IPS-NIHi7 (cell line): ENCODE results near the gene FXR1.
A peak's percentile ranks its signal among the peaks of the same experiment; 100 is the strongest.
"Not testable (repeated sequence)": the region's sequence is repeated elsewhere in the genome, so short reads cannot be mapped to it uniquely, and the experiment has no call there.

Source experiments
- DNase-seq: peaks from one replicate; pipeline ENCODE4 v3.0.0; 2012; ENCODE audit warnings: mixed read lengths; ENCODE audit errors: extremely low spot score

Gene FXR1

DNA sequence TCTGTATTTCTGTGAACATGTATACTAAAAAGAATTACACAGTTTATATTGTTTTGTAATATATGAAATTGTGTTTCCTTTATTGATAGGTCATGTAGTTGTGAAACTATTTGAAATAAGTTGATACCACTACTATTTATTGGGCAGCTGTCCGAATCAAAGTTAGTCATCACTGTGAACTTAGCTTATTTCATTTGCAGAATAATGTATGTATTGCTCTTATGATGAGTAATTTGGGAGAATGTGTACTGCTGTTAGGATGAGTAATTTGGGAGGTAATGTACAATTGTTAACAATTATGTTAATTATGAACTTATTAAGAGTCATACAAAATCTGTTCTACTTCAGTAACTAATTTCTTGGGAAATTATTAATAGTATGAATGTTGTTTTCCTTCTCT is 22.2 kb downstream of the FXR1 start:
- no peak for DNase-seq

- DNase-seq, result no peak
Measured at GRCh38 chr3:180940826-180941225, 28.4 kb downstream of the FXR1 start.

GRCh38 chr3:180947761-180948390 is 35.4 kb downstream of the FXR1 start:
- DNase-seq, result no peak

GRCh38 chr3:180959691-180960090 is 47.2 kb downstream of the FXR1 start:
- no peak for DNase-seq

- DNase-seq, result no peak
Measured at GRCh38 chr3:180961087-180961486, 48.6 kb downstream of the FXR1 start.

- no peak for DNase-seq
Measured at GRCh38 chr3:180961552-180961951, 49.1 kb downstream of the FXR1 start.

DNA sequence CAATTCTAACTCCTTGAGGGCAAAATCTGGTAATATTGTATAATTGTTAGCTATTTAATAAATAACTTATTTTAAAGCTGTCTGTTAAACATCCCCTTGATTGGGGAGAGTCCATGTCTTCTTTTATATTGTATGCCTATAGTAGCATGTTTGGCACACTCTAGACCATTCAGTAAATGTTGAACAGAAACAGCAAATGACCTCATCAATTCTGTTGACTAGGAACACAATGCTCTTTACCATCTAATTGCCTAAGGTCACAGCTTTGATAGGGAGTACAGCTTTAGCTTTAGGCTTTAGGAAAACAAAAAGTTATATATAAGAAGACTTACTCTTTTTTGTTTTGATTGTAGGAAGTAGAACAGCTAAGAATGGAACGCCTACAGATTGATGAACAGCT is 50.1 kb downstream of the FXR1 start:
- no peak for DNase-seq

- DNase-seq, result no peak
Measured at GRCh38 chr3:180970931-180971330, 58.5 kb downstream of the FXR1 start.

DNA sequence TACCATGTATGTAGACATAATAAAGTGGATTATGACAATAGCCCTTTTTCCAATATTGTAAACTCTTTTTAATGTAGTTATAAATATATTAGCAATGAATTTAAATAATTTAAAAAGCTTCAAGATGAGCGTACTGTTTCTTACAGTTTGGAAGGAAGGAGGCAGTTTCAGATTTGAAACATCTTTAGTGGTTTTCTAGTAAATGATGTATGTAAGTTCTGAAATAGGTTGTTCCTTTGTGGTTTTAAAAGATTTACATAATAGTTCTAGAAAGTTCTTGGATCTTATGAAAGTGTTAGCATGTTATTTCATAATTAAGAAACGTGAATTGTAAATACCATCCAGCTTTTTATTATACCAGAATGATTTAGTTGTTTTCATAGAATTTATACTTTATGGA is 61.1 kb downstream of the FXR1 start:
- no peak for DNase-seq

GRCh38 chr3:180974286-180974685 is 61.8 kb downstream of the FXR1 start:
- DNase-seq, result no peak

DNA sequence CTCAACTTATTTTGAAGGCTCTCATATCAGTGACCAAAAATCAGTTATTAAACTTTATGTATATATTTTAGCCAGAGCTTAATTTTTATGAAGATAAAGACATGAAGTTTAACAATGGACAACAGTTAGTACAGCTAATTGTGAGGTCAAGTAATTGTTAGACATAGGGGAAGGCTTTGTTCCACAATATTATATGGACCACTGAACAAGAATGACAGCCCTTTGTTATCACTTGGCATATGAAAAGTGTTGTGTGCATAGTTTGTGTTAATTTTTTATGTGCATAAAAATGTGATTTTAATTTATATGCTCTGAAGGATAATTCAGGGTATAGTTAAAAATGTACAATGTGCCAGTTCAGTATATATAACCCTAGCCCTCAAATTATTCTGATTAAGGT is 65.0 kb downstream of the FXR1 start:
- DNase-seq, result no peak

GRCh38 chr3:180979961-180980360 is 67.5 kb downstream of the FXR1 start:
- DNase-seq, result no peak

GRCh38 chr3:180980611-180981010 is 68.1 kb downstream of the FXR1 start:
- DNase-seq, result no peak

DNA sequence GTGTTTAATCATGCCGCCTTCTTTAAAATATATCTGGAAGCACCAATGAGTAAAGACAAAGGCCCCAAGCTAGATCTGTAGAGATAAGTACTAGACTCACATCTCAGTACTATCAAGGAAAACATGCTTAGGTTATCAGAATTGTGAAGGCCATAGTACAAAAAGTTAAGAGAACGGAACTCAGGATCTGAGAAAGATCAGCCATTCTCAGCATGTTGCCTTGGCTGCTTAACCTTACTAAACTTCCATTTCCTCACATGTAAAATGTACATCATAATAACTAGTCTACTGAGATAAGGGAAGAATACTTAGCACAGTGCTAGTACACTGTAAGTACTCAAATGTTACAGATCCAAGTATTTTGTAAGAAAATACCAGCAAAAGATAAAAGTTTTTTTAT is 69.4 kb downstream of the FXR1 start:
- no peak for DNase-seq

- no peak for DNase-seq
Measured at GRCh38 chr3:180983136-180983535, 70.7 kb downstream of the FXR1 start.

GRCh38 chr3:180986366-180986765 is 73.9 kb downstream of the FXR1 start:
- not testable (repeated sequence) for DNase-seq

- DNase-seq, result no peak
Measured at GRCh38 chr3:180987344-180987743, 74.9 kb downstream of the FXR1 start.

- DNase-seq, result peak; percentile 96
Measured at GRCh38 chr3:180989291-180990163, 77.1 kb downstream of the FXR1 start, which contains the start of gene DNAJC19. Gene DNAJC19, minus strand, starts transcription at chr3:180989736. Its CDS starts 134 bp downstream, at chr3:180989602.

- no peak for DNase-seq
Measured at GRCh38 chr3:180990505-180990904, 78.0 kb downstream of the FXR1 start.

DNA sequence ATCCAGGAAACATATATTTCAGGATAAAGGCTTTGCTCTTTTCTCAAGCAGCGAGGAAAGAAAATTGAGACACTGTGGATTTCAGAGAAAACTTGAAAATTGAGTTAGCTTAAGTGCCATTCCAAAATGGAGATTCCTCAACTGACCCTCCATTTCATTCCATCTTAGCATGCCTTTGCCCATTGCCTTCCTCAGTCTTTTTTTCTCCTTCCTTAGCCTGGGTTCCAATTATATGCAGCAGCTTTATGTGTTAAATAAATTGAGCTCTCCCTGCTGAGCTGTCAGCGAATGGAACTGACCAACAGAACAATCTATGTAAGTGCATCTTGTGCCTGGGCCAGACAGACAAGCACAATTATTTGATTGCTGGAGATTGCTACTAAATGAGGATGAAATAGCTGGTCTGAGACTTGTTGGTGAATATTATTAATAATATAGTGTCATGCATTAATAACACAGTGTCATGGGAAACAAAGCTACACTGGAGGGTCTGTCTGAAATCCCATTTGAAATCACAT is 84.0 kb downstream of the FXR1 start:
- DNase-seq, result no peak

- not testable (repeated sequence) for DNase-seq
Measured at GRCh38 chr3:181002331-181002730, 89.9 kb downstream of the FXR1 start.

DNA sequence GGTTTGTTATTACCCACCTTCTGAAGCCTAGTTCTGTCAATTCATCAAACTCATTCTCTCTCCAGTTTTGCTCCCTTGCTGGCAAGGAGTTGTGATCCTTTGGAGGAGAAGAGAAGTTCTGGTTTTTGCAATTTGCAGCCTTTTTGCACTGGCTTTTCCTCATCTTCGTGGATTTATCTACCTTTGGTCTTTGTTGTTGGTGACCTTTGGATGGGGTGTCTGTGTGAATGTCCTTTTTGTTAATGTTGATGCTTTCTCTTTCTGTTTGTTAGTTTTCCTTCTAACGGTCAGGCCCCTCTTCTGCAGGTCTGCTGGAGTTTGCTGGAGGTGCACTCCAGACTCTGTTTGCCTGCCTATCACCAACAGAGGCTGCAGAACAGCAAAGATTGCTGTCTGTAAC is 91.0 kb downstream of the FXR1 start:
- DNase-seq, result not testable (repeated sequence)

DNA sequence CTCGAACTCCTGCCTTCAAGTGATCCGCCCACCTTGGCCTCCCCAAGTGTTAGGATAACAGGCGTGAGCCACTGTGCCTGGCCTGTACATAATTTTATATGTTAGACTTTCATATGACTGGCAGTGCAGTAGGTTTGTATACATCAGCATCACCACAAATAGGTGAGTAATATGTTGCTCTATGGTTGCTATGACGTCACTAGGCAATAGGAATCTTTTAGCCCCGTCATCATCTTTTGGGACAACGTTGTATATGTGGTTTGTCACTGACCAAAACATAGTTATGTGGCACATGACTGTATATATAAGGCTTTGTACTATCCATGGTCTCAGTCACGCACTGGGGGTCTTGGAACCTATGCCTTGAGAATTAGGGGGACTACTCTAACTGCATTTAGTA is 94.1 kb downstream of the FXR1 start:
- no peak for DNase-seq
